Activated effector memory CD4-positive, alpha-beta T cell treated with anti-CD3 and anti-CD28 coated beads, Interleukin-2, amount 50 U/mL, for 16 hours (primary cell): Measurements from ENCODE around the gene NANS.
A peak's percentile ranks its signal among the peaks of the same experiment; 100 is the strongest.
"Not testable (repeated sequence)": the region's sequence is repeated elsewhere in the genome, so short reads cannot be mapped to it uniquely, and the experiment has no call there.

ENCODE experiments used
- DNase-seq: peaks from one replicate; pipeline ENCODE4 v3.0.0-alpha.2; 2020

NANS gene, protein sequence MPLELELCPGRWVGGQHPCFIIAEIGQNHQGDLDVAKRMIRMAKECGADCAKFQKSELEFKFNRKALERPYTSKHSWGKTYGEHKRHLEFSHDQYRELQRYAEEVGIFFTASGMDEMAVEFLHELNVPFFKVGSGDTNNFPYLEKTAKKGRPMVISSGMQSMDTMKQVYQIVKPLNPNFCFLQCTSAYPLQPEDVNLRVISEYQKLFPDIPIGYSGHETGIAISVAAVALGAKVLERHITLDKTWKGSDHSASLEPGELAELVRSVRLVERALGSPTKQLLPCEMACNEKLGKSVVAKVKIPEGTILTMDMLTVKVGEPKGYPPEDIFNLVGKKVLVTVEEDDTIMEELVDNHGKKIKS

DNA sequence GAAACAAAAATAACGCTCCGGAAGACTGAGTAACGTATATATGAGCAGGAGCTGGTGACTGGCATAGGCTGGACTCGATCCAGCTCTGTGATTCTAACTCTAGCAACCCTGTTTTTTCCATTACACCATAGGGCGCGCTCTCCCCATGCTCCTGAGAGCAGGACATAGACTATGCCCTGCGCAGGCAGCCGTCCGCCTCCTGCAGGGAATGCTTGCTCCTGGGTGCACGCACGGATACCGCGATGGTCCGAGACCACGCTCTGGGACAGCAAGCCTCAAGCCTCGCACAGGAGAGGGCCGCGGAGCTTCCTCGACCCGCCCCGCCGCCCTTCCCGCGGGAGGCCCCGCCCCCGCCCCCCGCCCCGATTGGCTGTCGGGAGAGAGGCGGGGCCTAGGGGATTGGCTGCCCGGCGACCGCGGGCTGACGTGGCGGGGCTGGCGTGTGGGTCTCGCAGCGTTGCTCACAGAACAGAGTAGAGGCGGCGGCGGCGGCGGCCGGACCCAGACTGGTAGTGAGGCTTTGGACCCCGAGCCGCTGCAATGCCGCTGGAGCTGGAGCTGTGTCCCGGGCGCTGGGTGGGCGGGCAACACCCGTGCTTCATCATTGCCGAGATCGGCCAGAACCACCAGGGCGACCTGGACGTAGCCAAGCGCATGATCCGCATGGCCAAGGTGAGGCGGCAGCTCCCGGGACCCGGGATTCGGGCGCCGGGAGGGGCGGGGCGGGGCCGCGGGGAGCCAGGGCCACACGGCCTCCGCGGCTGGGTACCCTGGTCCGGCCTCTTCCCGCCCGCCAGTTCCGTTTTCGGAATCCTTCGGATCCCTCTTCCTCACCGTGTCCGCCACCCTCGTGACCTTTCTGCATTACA lies at the start of gene NANS:
NANS (plus strand) TSS at position 464 of the 869 bp plus-strand sequence; CDS start at position 541, 77 bp downstream.
- peak; percentile 96 for DNase-seq

DNA sequence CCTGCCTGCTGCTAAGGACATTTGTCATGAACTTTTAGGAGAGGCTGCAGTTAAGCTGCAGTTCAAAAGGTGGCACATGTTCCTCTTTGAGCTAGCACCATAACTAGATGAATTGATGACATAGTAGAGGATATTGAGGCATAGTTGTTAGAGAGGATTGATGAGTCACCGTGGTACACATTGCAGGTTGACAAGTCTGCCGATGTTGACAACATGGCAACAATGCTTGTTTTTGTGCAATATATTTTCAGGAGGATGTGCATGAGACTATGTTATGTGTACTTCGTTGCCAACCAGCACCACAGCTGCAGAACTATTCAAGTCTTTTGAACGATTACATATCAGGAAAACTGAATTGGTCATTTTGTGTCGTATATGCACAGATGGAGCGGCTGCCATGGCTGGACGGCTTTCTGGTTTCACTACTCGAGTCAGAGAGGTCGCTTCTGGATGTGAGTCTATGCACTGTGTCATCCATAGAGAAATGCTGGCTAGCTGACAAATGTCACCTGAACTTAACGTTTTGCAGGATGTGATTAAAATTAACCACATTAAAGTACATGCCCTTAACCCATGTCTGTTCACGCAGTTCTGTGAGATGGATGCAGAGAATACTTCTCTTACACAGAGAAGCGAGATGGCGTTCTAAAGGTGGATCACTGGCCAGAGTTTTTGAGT lies 49.1 kb upstream of the NANS start:
- no peak for DNase-seq

DNA sequence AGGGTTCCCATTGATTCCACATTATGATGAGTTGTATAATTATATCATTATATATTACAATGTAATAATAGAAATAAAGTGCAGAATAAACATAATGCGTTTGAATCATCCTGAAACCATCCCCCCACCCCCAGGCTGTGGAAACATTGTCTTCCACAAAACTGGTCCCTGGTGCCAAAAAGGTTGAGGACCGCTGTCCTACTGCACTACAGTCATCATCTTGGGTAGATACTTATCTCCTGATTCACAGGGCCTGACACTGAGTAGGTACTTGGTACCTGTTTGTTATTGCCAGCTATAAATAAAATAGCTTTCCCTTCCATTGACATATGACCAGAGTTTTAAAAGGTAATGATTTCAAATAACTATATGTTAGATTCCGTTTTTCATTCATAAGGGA lies 47.8 kb upstream of the NANS start:
- DNase-seq = no peak

DNA sequence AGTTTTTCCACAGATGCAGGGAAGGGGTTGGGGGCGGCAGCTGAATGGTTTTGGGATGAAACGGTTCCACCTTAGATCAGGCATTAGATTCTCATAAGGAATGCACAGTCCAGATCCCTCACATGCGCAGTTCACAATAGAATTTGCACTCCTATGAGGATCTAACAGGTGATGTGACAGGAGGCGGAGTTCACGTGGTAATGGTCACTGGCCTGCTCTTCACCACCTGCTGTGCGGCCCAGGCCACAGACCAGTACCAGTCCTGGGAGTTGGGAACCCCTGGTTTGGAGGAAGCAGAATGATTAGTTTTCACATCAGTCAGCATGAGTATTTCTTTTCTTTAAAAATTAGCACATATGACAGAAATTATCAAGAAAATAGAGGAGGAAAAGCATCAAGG lies 47.1 kb upstream of the NANS start:
- DNase-seq = no peak

DNA sequence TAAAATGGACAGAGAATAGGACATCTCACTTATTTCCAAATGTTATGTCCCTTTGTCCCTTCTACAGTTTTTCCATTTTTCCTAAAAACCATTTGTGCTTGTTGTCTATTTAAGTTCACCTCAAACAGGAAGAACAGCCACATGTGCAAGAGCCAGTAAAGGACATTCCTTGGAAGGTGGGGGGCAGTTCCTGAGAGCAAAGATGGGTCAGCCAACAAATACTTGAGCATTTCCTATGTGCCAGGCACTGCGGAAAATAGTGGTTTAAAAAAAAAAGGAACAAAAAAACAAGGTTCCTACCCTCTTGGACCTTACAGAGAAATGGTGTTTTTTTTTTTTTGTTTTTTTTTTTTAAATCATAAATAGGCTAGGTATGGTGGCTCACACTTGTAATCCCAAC lies 46.6 kb upstream of the NANS start:
- no peak for DNase-seq

DNA sequence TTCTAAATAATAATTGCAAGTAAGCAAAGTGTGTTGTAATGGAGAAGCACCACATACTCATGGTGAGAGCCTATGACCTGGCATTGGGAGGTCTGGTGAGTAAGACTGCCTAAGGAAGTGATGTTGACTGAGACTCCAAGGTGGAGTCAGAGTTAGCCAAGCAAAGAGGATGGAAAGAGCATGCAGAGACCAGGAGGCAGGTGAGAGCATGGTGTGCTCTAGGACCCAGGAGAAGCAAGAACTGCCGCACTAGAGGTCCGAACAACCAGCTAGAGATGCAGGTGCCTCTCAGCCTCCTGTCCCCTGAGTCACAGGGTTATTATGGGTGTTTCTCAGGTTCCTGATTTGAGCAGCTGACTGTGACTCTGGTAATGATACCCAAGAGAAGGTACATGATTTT lies 46.1 kb upstream of the NANS start:
- DNase-seq = no peak

DNA sequence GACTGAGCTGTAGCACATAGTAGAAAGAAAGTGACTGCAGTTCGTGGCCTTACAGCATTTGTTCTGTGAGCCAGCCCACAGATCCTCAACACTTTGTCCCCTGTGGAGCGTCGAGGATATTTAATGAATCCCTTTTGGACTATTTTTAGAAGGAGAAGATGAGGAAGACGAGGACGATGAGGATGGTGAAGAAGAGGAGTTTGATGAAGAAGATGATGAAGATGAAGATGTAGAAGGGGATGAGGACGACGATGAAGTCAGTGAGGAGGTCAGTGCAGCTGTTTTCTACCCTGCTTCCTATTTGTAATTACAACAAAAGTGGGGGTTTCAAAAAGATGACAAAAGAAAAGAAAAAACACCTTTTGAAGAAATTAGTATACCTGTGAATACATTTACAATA lies 45.4 kb upstream of the NANS start:
- DNase-seq = no peak

DNA sequence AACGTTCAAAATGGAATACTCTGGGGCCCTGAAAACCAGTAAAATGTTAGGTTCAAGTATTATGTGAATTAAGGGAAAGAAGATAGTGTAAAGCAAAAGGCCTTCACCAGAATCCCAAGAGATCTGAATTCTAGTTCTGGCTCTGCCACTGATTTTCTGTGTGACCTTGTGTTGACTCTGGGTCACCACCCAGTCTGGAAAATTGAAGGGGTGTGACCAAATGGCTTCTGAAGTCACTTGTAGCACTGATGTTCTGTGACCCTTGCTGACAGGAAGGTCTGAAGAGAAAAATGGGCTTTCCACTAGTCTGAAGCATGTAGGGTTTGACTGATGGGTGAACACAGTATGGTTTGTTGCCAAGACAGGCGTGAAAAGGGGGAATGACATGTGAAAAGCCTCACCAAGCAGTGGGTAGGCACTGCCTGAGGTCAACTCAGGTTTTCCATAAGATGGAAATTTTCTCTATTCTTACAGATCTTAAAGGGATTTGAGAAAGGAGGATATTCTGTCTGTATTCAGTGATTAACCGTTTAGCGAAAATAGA lies 40.3 kb upstream of the NANS start:
- no peak for DNase-seq

DNA sequence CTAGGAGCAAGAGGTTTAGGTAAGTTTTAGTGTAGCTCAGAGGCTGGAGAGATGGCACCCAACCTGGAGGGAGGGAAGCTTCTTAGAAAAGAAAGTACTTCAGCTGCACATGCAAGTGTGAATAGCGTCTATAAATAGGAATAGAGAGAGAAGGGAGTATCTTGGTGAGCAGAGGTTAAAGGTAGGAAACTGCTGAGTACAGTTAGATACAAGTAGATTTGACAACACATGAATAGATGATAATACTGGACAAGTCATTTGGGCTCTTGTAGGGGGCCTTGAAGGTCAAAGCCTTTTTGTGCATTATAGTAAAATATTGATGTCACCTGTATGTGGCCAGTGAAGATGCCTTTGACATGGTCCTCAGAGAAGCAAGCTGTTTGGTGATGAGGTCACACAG lies 39.2 kb upstream of the NANS start:
- no peak for DNase-seq

DNA sequence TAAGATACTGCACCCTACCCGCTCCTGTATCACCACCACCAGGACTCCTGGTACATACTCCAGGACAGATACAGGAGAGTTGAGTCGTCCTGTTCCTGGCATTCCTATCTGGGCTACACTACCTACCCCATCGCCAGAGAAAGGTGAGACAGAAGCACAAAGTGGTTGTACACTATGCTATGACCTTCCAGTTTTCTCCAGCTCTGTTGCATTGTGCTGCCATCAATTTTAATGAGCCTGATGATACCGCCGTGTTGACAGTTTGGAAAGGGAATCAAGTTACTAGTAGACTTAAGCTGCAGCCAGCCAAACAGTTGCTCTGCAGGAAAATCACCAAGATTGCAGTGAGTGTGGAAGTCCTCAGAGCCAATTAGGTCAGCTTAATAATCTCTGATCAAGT lies 38.2 kb upstream of the NANS start:
- DNase-seq = no peak

DNA sequence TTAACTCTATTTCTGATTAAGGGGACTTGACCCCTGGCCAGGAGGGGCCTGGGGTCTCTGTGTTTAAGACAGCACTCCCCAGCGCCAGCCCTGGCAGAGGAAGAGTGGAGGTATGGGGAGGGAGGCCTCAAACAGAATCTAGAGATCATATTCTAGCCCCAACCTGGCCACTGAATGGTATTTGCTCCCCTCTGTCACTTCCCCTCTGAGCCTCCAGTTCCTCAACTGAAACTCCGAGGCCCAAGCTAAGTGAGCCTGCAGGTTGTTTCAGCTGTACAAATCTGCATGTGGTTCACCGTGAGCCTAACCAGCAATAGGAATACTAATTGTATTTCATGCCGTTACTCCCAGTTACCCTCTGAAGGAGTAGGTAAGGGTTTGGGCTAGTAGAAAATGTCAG lies 37.4 kb upstream of the NANS start:
- no peak for DNase-seq

DNA sequence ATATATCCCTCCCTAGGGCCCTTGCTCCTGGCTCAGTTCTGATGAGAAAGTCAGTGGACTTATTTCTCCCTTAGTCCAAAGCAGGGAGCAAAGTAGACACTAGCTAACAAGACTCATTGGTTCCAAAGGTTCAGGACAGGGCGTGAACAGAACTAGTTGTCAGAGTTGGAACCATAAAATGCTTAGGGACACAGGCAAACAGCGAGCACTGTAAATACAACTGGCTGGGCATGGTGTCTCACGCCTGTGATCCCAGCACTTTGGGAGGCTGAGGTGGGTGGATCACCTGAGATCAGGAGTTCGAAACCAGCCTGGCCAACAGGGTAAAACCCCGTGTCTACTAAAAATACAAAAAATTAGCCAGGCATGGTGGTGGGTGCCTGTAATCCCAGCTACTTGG lies 36.7 kb upstream of the NANS start:
- not testable (repeated sequence) for DNase-seq

DNA sequence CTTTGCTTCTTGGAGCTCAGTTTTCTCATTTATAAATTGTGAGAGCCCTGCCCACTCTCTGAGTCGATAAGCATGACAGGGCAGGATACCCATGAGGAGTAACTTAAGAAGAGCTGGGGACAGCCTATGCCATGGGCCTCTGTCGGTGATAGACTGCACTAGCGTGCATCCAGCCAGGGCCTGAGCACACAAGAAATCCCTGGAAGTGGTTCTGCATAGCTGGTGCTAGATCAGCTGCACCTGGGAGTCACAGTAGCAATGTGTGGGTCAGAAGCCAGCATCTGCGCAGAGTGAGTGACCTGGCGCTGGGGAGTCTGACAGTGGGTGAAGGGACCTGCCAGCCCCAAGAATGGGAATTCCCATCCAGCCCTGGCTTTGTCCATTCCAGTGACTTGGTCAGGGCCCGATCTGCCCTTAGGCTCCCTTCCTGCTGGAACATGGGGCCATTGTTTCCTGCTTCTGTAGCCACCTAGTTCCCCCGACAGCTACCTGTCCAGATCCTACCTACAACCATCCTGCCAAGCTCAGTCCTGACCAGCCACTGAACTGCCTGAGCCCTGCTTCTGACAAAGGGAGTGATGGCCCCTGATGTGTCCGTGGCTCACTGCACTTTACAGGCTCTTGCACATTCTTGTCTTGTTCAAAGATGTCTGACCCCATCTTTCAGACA lies 35.9 kb upstream of the NANS start:
- DNase-seq = no peak

DNA sequence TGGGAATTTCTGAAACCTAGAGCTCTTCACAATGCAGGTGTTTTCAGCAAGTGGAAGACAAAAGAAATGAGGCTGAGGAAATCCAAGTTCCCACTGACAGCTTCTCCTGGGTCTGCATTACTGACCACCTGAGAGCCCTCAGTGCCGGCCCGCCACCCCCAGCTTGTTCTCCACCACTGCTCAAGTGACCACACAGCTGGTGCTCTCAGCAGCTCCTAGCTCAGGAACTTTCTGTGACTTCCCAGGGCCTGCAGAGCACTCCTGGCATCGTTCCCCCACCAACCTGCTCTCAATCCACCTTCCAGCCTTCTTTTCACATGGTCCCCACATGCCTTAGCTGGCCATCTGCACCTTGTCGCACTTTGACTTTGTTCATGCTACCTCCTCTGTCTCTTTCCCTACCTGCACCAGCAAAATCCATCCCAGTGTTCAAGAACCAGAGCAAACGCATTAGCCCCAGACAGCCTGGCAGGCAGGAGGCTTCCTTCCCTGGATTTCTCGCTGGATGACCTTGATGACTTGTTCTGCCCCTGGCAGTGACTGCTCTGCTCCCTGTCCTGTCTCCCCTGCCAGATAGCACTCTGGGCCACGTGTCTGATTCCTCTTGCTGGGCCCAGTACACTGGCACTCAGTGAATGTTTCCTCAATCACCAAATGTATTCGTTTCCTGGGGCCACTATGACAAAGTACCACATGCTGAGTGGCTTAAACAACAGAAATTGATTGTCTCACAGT lies 35.1 kb upstream of the NANS start:
- DNase-seq = no peak

DNA sequence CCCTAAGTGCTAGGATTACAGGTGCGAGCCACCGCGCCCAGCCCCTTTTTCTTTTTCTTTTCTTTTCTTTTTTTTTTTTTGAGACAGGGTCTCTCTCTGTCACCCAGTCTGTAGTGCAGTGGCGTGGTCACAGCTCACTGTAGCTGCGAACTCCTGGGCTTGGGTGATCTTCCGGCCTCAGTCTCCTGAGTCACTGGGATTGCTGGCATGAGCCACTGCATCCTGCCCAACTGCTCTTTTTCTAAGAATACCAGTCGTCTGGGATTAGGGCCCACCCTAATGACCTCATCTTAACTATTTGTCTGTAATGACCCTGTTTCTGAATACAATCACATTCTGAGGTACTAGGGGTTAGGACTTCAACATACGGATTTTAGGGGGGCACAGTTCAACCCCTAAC lies 34.1 kb upstream of the NANS start:
- DNase-seq = no peak

DNA sequence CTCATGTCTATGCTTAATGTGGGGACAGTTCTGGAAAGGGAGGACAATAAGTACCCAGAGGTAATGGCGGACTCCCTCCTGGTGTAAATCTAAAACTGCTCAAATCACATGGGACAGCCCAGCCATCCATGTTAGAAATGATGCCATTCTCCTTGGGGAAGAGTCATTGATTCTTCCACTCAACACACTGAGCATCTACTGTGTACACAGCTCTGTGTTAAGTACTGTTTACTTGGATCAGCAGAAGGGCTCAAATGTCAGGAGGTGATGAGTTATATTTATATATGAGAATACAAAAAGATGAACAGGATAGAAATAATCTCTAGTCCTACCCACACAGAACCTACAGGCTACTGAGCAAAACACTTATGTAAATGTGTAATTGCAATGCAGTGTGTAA lies 31.8 kb upstream of the NANS start:
- no peak for DNase-seq

DNA sequence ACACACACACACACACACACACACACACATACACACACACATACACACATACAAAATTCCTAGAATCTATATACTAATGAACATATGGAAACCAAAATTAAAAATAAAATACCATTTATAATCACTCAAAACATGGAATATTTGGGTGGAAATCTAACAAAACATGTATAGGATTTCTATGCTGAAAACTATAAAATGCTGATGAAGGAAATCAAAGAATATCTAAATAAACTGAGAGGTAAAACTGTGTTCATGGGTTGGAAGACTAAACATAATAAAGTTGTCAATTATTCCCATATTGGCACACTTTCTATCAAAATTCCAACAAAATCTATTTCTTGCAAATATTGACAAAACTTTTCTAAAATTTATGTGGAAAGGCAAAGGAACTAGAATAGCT lies 25.4 kb upstream of the NANS start:
- no peak for DNase-seq

DNA sequence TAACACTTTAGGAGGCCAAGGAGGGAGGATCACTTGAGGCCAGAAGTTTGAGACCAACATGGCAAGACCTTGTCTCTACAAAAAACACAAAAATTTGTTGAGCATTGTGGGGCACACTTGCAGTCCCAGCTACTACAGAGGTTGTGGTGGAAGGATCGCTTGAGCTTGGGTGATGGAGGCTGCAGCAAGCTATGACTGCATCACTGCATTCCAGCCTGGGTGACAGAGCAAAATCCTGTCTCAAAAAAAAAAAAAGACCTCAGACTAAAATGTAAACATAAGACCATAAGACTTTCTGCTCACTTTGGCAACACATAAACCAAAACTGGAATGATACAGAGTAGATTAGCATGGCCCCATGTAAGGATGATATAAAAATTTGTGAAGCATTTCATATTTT lies 24.6 kb upstream of the NANS start:
- no peak for DNase-seq

DNA sequence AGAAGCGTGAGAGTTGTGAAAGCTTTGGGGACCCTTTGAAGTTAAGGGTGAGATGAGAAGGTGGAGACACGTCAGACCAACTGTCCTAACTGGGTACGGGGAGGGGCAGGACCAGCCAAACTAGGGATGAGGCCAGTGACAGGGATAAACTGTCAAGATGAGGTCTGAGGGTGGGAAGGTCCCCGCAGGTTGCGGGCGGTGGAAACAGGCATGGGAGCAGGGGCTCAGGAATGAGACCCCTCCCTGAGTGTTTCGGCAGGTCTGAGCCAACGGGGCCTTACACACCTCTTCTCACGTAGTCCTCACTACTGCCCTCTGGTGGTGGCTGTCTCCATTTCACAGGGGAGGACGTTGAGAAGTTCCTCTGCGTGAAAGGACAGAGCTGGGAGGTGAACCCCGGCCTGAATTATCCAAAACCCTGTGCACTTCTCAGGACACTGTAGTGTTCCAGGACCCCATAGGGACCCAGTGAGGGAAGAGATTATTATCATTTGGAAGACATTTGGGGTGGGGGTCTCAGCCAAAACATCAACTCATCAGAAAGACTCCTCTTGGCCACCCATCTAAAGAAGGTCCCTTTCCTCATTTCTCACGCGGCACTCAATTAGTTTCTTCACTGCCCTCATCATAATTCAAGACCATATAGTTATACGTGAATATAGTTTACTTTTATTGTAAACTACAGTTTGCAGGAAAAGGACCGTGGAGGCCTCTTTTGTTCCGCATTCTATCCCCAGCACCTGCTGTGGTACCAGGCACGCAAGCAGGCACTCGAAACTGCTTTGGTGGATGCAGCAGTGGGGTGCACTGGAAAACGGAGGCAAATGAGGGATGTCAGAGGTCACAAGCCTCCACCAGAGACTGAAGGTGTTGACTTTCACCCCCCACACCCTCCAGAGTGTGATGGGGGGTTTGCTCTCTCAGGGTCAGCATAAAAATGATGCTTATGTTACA lies 21.7 kb upstream of the NANS start:
- peak; percentile 95 for DNase-seq

DNA sequence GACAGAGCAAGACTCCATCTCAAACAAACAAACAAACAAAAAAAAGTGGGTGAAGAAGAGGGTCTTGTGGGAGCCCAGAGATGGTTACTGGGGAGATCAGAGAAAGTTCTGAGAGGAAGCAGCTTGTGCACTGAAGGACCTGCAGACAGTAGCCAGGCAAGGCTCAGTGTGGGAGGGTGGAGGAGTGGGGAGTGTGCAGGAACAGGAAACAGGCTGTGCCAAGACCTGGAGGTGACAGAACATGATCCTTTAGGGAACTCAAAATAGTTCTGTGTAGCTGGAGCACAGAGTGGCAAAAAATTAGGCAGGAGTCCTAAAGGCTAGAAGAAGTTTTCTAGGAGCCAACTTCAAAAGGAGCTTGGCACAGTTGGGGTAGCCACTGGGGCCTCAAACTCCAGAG lies 19.2 kb upstream of the NANS start:
- DNase-seq = no peak

DNA sequence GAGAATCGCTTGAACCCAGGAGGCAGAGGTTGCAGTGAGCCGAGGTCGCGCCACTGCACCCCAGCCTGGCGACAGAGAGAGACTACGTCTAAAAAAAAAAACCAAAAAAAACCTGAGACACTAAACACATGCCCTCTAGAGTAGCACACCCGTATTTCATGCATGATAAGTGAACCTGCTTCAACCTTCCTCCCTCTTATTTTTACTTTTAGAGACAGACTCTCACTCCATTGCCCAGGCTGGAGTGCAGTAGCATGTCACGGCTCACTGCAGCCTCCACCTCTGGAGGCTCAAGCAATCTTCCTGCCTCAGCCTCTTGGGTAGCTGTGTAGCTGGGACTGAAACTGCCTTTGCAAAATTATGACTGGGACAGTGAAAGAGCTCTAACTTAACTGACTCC lies 17.6 kb upstream of the NANS start:
- no peak for DNase-seq
